Measurements from ENCODE around the gene GPX7. TPM values are rescaled to one million over a fixed set of nuclear protein-coding genes. Genes with fewer than 3 reads are reported as not detected.
A peak's percentile ranks its signal among the peaks of the same experiment; 100 is the strongest.

GPX7 gene
- 10 to 100 TPM; 17.8 to 23.7 TPM for total RNA-seq
- polyA plus RNA-seq (2013, experiment 1 of 2): 49.4 TPM
- polyA plus RNA-seq (2013, experiment 2 of 2): 45.7 TPM
- long read RNA-seq, experiment 1, transcript GPX7-201 (3 exons, 1,228 nt): major isoform, 14 of 18 reads
- long read RNA-seq, experiment 1, partial matches to known transcripts: 3 of 18 reads
- long read RNA-seq, experiment 1, other reads (novel, unspliced or antisense): 1 of 18 reads
- long read RNA-seq, experiment 2, transcript GPX7-201 (3 exons, 1,228 nt): major isoform, 33 of 36 reads
- long read RNA-seq, experiment 2, partial matches to known transcripts: 0 of 36 reads
- long read RNA-seq, experiment 2, other reads (novel, unspliced or antisense): 3 of 36 reads
- long read RNA-seq, experiment 3, transcript GPX7-201 (3 exons, 1,228 nt): major isoform, 28 of 33 reads
- long read RNA-seq, experiment 3, partial matches to known transcripts: 1 of 33 reads
- long read RNA-seq, experiment 3, other reads (novel, unspliced or antisense): 4 of 33 reads
- long read RNA-seq, experiment 4, transcript GPX7-201 (3 exons, 1,228 nt): major isoform, 57 of 59 reads
- long read RNA-seq, experiment 4, partial matches to known transcripts: 0 of 59 reads
- long read RNA-seq, experiment 4, other reads (novel, unspliced or antisense): 2 of 59 reads

- Mint-ChIP-seq H3K9me3 (no peaks in the 10 kb centered on the region), H3K27ac (no peak within 1 kb of the TSS), H3K4me1 (peaks cover 15% of the 10 kb centered on the region), H3K36me3 (ENCODE audit: low read depth) (peaks cover 13% of the 10 kb centered on the region), H3K4me3 (peak within 1 kb of the TSS; percentile 63), H3K27me3 (ENCODE audit: insufficient read depth) (peaks cover 83% of the 10 kb centered on the region)
- H3K9ac ChIP-seq (ENCODE audit: extremely low read depth, low read length, poor library complexity, severe bottlenecking): no peak within 1 kb of the TSS
- no peak for TF ChIP-seq CTCF (conservative IDR thresholded peaks at IDR 0.05)
- H3K4me3 ChIP-seq (ENCODE audit: low read length): peak within 1 kb of the TSS; percentile 69
- H3K36me3 ChIP-seq (ENCODE audit: control insufficient read depth, insufficient read depth, low read length): no peaks in the 10 kb centered on the region
- WGBS, 2 experiments (ENCODE audit: insufficient coverage in 1 of 2, insufficient read length in 1 of 2): 15 to 22% methylated on average over 39 to 97 of the region's 97 CpGs
- peaks cover 64% of the 10 kb centered on the region for H3K27me3 ChIP-seq (ENCODE audit: control insufficient read depth, insufficient read depth, low read length, poor library complexity, severe bottlenecking)
- no peaks in the 10 kb centered on the region for H3K9me3 ChIP-seq (ENCODE audit: control insufficient read depth, low read length)
- DNase-seq: peak; percentile 82
- no peaks in the 10 kb centered on the region for H3K4me1 ChIP-seq (ENCODE audit: control insufficient read depth, insufficient read depth, low read length)
- H3K27ac ChIP-seq (ENCODE audit: low read depth, low read length): no peak within 1 kb of the TSS
Measured at GRCh38 chr1:52601991-52602855, at the start of gene GPX7. GPX7 (plus strand) TSS chr1:52602371; CDS start chr1:52602410, 39 bp downstream.

GRCh38 chr1:52552505-52553361 is 49.4 kb upstream of the GPX7 start, which contains the start of gene TUT4:
TUT4 (minus strand) TSS chr1:52553092; CDS start chr1:52526280, 26,812 bp downstream.
- Mint-ChIP-seq H3K9me3 (no peaks in the 10 kb centered on the region), H3K36me3 (ENCODE audit: low read depth) (no peaks in the 10 kb centered on the region), H3K4me1 (peaks cover 42% of the 10 kb centered on the region), H3K27ac (peak within 1 kb of the TSS; percentile 90), H3K4me3 (no peak within 1 kb of the TSS), H3K27me3 (ENCODE audit: insufficient read depth) (no peaks in the 10 kb centered on the region)
- H3K4me3 ChIP-seq (ENCODE audit: low read length): peak within 1 kb of the TSS; percentile 99
- H3K27ac ChIP-seq (ENCODE audit: low read depth, low read length): peak within 1 kb of the TSS; percentile 93
- TF ChIP-seq CTCF (conservative IDR thresholded peaks at IDR 0.05): peak; percentile 51
- DNase-seq: peak; percentile 99
- H3K4me1 ChIP-seq (ENCODE audit: control insufficient read depth, insufficient read depth, low read length): peaks cover 12% of the 10 kb centered on the region
- peaks cover 4% of the 10 kb centered on the region for H3K36me3 ChIP-seq (ENCODE audit: control insufficient read depth, insufficient read depth, low read length)
- no peaks in the 10 kb centered on the region for H3K9me3 ChIP-seq (ENCODE audit: control insufficient read depth, low read length)
- H3K27me3 ChIP-seq (ENCODE audit: control insufficient read depth, insufficient read depth, low read length, poor library complexity, severe bottlenecking): no peaks in the 10 kb centered on the region
- WGBS, 2 experiments (ENCODE audit: insufficient coverage in 1 of 2, insufficient read length in 1 of 2): 0% methylated on average over 24 to 66 of the region's 68 CpGs
- peak within 1 kb of the TSS; percentile 81 for H3K9ac ChIP-seq (ENCODE audit: extremely low read depth, low read length, poor library complexity, severe bottlenecking)

Measured in endodermal cell (in vitro differentiated cells).